AG10803 (cell line): ENCODE results near the gene WNT7B.

Experiments used
- DNase-seq: peaks from one replicate; pipeline ENCODE4 v3.0.0; 2010; ENCODE audit warnings: low read depth
- H3K4me3 ChIP-seq: 2 replicates; pipeline ENCODE4 v1.5.1; 2011; ENCODE audit warnings: mild to moderate bottlenecking, low read length, control low read depth
- TF ChIP-seq, protein P1 (sequence below): conservative IDR thresholded peaks from 2 replicates; pipeline ENCODE4 v1.5.1; 2011; ENCODE audit warnings: mild to moderate bottlenecking, low read length, control low read depth, inconsistent platforms

WNT7B gene

DNA sequence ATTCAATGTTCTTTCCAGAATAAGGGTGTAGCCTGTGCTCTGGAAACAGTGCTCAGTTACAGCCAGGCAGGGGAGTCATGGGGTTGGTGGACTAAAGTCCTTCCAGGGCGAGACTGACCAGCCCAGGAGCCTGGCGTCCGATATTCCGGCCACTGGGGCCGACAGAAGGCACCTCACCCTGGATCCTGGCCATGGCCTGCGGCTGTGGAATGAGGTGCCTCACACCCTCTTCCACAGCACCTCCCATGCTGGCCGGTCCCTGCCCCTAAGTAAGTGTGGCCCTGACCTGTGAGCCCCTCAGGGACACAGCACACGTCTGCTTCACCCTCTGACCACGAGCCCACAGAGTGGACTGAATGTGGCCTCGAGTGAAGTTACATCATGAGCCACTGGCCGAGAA, 50.5 kb downstream of the WNT7B start:
- DNase-seq = no peak
- H3K4me3 ChIP-seq = no peak overlapping the region
- TF ChIP-seq, protein P1, sequence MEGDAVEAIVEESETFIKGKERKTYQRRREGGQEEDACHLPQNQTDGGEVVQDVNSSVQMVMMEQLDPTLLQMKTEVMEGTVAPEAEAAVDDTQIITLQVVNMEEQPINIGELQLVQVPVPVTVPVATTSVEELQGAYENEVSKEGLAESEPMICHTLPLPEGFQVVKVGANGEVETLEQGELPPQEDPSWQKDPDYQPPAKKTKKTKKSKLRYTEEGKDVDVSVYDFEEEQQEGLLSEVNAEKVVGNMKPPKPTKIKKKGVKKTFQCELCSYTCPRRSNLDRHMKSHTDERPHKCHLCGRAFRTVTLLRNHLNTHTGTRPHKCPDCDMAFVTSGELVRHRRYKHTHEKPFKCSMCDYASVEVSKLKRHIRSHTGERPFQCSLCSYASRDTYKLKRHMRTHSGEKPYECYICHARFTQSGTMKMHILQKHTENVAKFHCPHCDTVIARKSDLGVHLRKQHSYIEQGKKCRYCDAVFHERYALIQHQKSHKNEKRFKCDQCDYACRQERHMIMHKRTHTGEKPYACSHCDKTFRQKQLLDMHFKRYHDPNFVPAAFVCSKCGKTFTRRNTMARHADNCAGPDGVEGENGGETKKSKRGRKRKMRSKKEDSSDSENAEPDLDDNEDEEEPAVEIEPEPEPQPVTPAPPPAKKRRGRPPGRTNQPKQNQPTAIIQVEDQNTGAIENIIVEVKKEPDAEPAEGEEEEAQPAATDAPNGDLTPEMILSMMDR = no peak

DNA sequence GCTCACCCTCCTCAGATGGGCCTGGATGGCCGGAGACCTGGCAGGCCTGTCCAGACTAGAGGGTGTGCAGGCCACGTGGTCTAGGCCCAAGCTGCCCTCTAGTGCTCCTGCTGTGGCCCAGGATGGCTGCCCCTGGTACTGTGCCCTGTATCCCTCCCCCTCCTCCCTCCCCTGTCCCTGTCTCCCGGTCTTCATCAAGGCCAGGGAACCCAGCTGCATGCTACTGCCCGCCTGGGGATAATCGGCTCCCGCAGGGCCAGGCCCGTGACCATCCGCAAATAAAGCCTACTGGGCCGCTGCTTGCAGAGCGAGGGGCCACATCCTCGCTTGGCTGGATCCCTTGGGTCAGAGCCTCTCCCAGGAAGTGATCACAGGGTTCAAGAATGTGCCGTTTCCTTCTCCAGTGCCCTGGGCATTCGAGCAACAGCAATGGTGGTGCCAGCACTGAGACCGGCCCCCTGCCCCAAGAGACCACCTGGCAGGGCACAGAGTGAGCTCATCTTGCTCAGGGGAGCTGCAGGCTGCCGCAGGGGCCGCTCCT, 51.1 kb downstream of the WNT7B start:
- TF ChIP-seq, protein P1 = no peak
- no peak for DNase-seq
- no peak overlapping the region for H3K4me3 ChIP-seq

DNA sequence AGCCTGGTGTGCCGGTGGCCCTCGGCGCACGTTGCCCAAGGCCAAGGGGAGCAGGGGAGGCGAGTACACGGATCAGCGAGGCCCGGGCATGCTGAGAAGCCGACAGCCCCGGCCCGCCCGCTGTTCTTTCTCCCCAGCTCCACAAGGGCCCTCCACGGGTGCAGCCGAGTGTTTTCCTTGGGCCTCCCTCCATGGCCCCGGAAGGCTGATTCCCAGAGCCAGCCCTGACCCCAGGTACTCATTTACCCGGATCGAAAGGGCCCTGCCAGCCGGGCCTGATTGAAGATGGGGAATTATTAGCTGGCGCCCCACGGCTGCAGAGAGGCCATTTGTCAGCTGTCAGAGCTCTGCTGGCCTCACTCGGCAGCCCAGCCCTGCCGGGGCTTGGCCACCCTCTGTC, 53.1 kb downstream of the WNT7B start:
- TF ChIP-seq, protein P1 = no peak
- H3K4me3 ChIP-seq = no peak overlapping the region
- DNase-seq = no peak

DNA sequence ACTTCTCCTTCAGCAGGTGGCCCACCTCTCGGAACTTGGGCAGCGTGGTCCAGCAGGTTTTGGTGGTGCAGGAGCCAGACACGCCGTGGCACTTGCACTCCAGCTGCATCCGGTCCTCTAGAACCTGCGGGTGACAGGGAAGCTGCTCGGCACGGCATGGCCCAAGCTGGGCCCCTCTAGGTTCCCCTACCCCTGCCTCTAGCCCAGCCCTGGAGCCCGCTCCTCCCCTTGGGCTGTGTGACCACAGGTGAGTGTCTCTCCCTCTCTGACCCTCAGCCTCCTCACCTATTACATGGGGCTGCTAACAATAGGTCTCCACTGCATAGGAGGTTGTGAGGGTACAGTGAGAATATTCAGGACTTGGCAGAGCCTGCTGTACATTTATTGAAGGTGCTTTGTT, 53.8 kb downstream of the WNT7B start:
- TF ChIP-seq, protein P1 = no peak
- no peak for DNase-seq
- no peak overlapping the region for H3K4me3 ChIP-seq

DNA sequence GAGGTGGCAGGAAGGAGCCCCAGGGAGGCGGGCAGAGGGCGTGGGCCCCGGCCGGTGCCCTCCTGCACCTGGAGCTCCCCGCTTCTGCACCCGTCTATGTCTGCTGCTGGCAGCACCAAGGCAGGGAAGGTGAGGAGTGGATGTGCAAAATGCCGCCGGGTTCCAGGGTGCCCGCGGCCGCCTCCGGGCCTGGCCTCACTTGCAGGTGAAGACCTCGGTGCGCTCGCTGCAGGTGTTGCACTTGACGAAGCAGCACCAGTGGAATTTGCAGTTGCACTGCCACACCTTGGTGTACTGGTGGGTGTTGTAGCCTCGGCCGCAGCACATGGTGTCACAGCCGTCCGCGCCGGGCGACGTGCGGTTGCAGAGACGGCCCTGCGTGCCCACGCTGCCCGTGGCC, 54.3 kb downstream of the WNT7B start:
- H3K4me3 ChIP-seq = no peak overlapping the region
- DNase-seq = no peak
- TF ChIP-seq, protein P1 = no peak

DNA sequence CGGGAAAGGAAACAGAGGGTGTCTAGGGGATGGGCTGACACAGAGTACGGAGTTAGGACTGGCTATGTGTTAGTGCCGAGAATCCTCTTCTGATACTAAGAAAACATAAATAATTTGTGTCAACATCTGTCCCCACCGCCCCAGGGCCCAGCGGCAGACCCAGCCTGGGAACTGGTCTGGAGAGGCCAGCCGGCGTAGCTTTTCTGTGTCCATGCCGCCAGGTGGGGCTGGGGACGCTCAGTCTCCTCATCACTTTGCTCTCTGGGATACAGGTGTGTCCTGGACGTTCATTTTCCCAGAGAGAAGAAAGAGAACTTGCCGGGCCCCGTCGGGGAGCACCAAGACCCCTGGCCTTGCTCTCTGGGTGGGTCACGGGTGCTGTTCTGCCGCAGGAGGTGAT, 54.7 kb downstream of the WNT7B start:
- TF ChIP-seq, protein P1 = no peak
- DNase-seq = no peak
- H3K4me3 ChIP-seq = no peak overlapping the region

DNA sequence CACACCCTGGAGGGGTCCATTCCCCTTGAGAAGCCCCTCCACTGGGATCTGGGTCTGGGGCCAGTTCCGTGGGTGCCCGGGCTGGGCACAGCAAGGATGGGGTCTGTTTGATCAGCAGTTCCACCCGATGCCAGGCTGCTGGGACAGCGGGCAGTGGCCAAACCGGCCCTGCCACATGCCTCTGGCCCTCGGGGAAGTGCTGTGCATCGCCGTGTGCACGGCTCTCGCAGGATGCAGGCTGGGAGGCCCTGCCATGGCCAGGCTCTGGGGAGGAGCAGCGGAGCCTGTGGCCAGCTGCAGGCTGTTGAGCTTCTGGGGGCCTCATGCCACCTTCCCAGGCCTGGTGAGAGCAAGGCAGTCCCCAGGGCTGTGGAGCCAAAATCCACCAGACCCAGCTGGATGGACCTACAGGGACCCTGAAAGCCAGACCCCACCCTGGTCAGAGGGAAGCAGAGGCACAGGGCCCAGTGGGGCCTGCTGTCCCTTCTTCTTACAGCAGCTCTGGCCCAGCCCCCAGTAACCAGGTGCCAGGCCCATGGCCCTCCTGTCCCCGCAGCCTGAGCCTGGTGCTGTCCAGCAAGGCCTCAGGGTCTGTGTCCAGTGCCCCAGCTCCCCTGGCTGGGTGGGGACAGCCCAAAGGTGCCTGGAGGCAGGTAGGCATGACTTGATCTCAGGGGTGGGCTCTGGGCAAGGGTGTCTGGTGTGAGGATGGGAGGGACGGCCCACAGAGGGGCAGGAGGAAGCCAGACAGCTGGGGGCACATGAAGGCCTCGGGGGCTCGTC, 57.3 kb downstream of the WNT7B start:
- DNase-seq = no peak
- TF ChIP-seq, protein P1 = no peak
- H3K4me3 ChIP-seq = no peak overlapping the region
